ENCODE measurements around the gene LTK.

Gene LTK

DNA sequence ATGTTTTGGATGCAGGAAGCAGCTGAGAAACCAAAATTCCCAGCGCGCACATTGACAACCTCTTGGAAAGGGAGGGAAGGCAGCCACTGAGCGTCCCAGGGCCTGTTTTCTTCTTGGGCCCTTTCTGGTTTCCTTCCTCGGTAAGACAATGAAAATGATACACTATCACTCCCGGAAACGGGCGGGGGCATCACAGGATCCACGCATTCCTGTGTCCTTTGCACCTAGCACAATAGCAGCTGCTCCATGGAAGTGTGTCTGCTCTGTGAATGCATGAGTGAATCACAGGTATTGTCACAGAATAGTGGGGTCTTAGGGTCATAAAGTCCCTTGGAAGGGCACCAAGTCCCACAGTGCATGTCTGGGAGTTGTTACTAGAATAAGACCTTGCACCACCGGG, 26.2 kb downstream of the LTK start:
- CTCF ChIA-PET: interaction anchor here (1.1 kb wide), 1 partner anchor 21 kb away, joined by 3 read pairs; no protein-coding TSS in a partner anchor
- POLR2A ChIA-PET: no interaction called here
- TF ChIP-seq, protein P1, sequence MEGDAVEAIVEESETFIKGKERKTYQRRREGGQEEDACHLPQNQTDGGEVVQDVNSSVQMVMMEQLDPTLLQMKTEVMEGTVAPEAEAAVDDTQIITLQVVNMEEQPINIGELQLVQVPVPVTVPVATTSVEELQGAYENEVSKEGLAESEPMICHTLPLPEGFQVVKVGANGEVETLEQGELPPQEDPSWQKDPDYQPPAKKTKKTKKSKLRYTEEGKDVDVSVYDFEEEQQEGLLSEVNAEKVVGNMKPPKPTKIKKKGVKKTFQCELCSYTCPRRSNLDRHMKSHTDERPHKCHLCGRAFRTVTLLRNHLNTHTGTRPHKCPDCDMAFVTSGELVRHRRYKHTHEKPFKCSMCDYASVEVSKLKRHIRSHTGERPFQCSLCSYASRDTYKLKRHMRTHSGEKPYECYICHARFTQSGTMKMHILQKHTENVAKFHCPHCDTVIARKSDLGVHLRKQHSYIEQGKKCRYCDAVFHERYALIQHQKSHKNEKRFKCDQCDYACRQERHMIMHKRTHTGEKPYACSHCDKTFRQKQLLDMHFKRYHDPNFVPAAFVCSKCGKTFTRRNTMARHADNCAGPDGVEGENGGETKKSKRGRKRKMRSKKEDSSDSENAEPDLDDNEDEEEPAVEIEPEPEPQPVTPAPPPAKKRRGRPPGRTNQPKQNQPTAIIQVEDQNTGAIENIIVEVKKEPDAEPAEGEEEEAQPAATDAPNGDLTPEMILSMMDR (IDR thresholded peaks at IDR 0.05; ENCODE audit: insufficient read depth, low read length, missing control alignments): no peak

DNA sequence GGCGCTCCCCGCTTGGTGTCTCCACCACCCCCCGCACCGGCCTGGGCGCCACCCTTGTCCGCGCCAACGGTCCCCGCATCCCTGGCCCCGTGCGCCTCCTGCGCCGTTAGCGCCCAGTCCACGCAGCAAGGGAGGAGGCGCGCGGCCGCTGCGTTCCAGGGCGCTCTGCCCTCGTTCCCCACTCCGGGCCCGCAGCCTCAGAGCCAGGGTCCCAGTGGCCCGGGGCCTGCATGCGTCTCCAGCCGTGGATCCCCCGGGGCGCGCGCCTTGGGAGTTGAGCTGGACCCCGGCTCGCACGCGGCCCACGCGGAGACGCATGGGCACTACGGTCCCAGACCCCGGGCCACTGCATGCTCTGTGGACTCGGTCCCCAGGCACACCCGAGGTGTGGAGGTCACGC, 27.3 kb downstream of the LTK start:
- POLR2A ChIA-PET: no interaction called here
- no peak overlapping the region for H3K4me3 ChIP-seq (ENCODE audit: low read depth, low read length)
- CTCF ChIA-PET: no interaction called here

More for the DNA sequence above, 26.2 kb downstream of the LTK start:
- H3K4me3 ChIP-seq (ENCODE audit: low read depth, low read length): no peak overlapping the region
- DNase-seq (ENCODE audit: low read depth, low spot score): no peak

GRCh38 chr15:41484937-41485625, 28.5 kb downstream of the LTK start:
- no peak overlapping the region for H3K4me3 ChIP-seq (ENCODE audit: low read depth, low read length)
- ChIA-PET POLR2A (interaction anchor here (1.6 kb wide), 1 partner anchor 9 kb away, joined by 4 read pairs; no protein-coding TSS in a partner anchor), CTCF (interaction anchor here (1.7 kb wide), 1 partner anchor 19 kb away, joined by 7 read pairs; no protein-coding TSS in a partner anchor)
- DNase-seq (ENCODE audit: low read depth, low spot score): no peak
- TF ChIP-seq, protein P1 (IDR thresholded peaks at IDR 0.05; ENCODE audit: insufficient read depth, low read length, missing control alignments): no peak

More for the DNA sequence above, 27.3 kb downstream of the LTK start:
- DNase-seq (ENCODE audit: low read depth, low spot score): no peak
- TF ChIP-seq, protein P1 (IDR thresholded peaks at IDR 0.05; ENCODE audit: insufficient read depth, low read length, missing control alignments): no peak

DNA sequence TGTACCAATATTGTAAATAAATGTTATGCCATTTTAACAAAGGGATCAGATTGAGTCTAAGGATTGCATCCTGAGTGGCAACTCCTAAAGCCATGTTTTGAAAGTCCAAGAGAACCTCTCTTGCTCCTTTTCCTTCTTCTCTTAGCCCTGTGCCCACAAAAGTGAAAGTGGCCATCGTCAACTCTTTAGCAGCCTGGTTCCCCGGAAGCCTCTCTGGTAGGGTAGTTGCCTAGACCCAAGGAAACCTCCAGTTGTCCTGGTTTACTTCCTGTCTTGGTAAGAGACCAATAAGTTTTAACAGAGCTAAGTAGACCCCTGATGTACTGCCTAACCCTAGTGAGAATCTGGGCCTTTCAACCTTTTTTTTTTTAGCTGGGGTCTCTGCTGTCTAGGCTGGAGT, 30.1 kb downstream of the LTK start:
- TF ChIP-seq, protein P1 (IDR thresholded peaks at IDR 0.05; ENCODE audit: insufficient read depth, low read length, missing control alignments): no peak
- ChIA-PET POLR2A (no interaction called here), CTCF (interaction anchor here (1.7 kb wide), 1 partner anchor 18 kb away, joined by 7 read pairs; no protein-coding TSS in a partner anchor)
- H3K4me3 ChIP-seq (ENCODE audit: low read depth, low read length): no peak overlapping the region
- DNase-seq (ENCODE audit: low read depth, low spot score): no peak

- ChIA-PET POLR2A (no interaction called here), CTCF (interaction anchor here (2.8 kb wide), 1 partner anchor 17 kb away, joined by 12 read pairs; no protein-coding TSS in a partner anchor)
- no peak for DNase-seq (ENCODE audit: low read depth, low spot score)
- no peak overlapping the region for H3K4me3 ChIP-seq (ENCODE audit: low read depth, low read length)
- TF ChIP-seq, protein P1 (IDR thresholded peaks at IDR 0.05; ENCODE audit: insufficient read depth, low read length, missing control alignments): no peak
Observed at GRCh38 chr15:41483115-41483514, 30.5 kb downstream of the LTK start.

GRCh38 chr15:41482110-41482877, 31.3 kb downstream of the LTK start:
- TF ChIP-seq, protein P1 (IDR thresholded peaks at IDR 0.05; ENCODE audit: insufficient read depth, low read length, missing control alignments): no peak
- DNase-seq (ENCODE audit: low read depth, low spot score): no peak
- ChIA-PET POLR2A (no interaction called here), CTCF (interaction anchor here (1.3 to 2.8 kb wide), 2 partner anchors 16 to 422 kb away, joined by 3 to 12 read pairs; no protein-coding TSS in a partner anchor)
- H3K4me3 ChIP-seq (ENCODE audit: low read depth, low read length): no peak overlapping the region
